Osteocyte (in vitro differentiated cells): ENCODE results near the gene DNAJC5. TPM values are rescaled to one million over a fixed set of nuclear protein-coding genes. Genes with fewer than 3 reads are reported as not detected.
"Not testable (repeated sequence)": the region's sequence is repeated elsewhere in the genome, so short reads cannot be mapped to it uniquely, and the experiment has no call there.

ENCODE experiments used
- DNase-seq: peaks from one replicate; pipeline ENCODE4 v3.0.0; 2021; ENCODE audit warnings: mixed read lengths; ENCODE audit not compliant: unreplicated experiment; ENCODE audit errors: extremely low spot score
- H3K27ac Mint-ChIP-seq: one replicate; pipeline ENCODE4 v1.8.0; 2021; ENCODE audit warnings: mild to moderate bottlenecking, mixed read lengths; ENCODE audit not compliant: unreplicated experiment
- H3K27me3 Mint-ChIP-seq: one replicate; pipeline ENCODE4 v1.8.0; 2021; ENCODE audit warnings: mixed read lengths; ENCODE audit not compliant: unreplicated experiment
- H3K36me3 Mint-ChIP-seq: one replicate; pipeline ENCODE4 v1.8.0; 2021; ENCODE audit warnings: mixed read lengths; ENCODE audit not compliant: unreplicated experiment
- H3K4me1 Mint-ChIP-seq: one replicate; pipeline ENCODE4 v1.8.0; 2021; ENCODE audit warnings: mixed read lengths; ENCODE audit not compliant: unreplicated experiment
- H3K4me3 Mint-ChIP-seq: one replicate; pipeline ENCODE4 v1.8.0; 2021; ENCODE audit warnings: mild to moderate bottlenecking, moderate library complexity, mixed read lengths; ENCODE audit not compliant: unreplicated experiment
- H3K9me3 Mint-ChIP-seq: one replicate; pipeline ENCODE4 v1.8.0; 2021; ENCODE audit warnings: mixed read lengths; ENCODE audit not compliant: unreplicated experiment
- CTCF ChIP-seq: fragments of 200-600 bp; sonication (generic); IDR thresholded peaks from 2 replicates; pipeline ENCODE4 v1.5.0; 2021; ENCODE audit warnings: antibody characterized with exemption, mild to moderate bottlenecking, moderate library complexity
- total RNA-seq: library from RNA; stranded (reverse); gene quantifications from 2 replicates; pipeline ENCODE4 v1.2.1, GENCODE V29; 2021

Gene DNAJC5
- total RNA-seq, 1 donor from 2014 or later = 41.2 TPM

- no peak for DNase-seq
- Mint-ChIP-seq H3K4me1 (peaks cover 20% of the 10 kb centered on the region), H3K27ac (no peak overlapping the region), H3K27me3 (no peaks in the 10 kb centered on the region), H3K9me3 (no peaks in the 10 kb centered on the region), H3K4me3 (no peak overlapping the region), H3K36me3 (no peaks in the 10 kb centered on the region)
- no peak for TF ChIP-seq CTCF
These were observed 46.7 kb upstream of the DNAJC5 start for GRCh38 chr20:63848003-63848911.

- no peak for DNase-seq
- no peak for TF ChIP-seq CTCF
- H3K27ac Mint-ChIP-seq = no peak overlapping the region
These were observed 44.0 kb upstream of the DNAJC5 start for GRCh38 chr20:63850689-63851547.

GRCh38 chr20:63851548-63851943, 43.4 kb upstream of the DNAJC5 start:
- not testable (repeated sequence) for H3K4me3 Mint-ChIP-seq, H3K9me3 Mint-ChIP-seq, DNase-seq, H3K36me3 Mint-ChIP-seq, H3K27me3 Mint-ChIP-seq, H3K27ac Mint-ChIP-seq
- peaks cover 24% of the 10 kb centered on the region for H3K4me1 Mint-ChIP-seq

More at GRCh38 chr20:63850689-63851547, 44.0 kb upstream of the DNAJC5 start:
- H3K4me1 Mint-ChIP-seq = peaks cover 25% of the 10 kb centered on the region
- H3K36me3 Mint-ChIP-seq = no peaks in the 10 kb centered on the region
- no peaks in the 10 kb centered on the region for H3K27me3 Mint-ChIP-seq
- H3K9me3 Mint-ChIP-seq = no peaks in the 10 kb centered on the region
- no peak overlapping the region for H3K4me3 Mint-ChIP-seq

GRCh38 chr20:63853733-63854068, 41.2 kb upstream of the DNAJC5 start:
- not testable (repeated sequence) for H3K27ac Mint-ChIP-seq, H3K9me3 Mint-ChIP-seq, H3K27me3 Mint-ChIP-seq, H3K4me3 Mint-ChIP-seq, H3K36me3 Mint-ChIP-seq, DNase-seq
- peaks cover 37% of the 10 kb centered on the region for H3K4me1 Mint-ChIP-seq

GRCh38 chr20:63854069-63854765, 40.7 kb upstream of the DNAJC5 start:
- Mint-ChIP-seq H3K27ac (no peak overlapping the region), H3K36me3 (no peaks in the 10 kb centered on the region), H3K4me3 (no peak overlapping the region), H3K27me3 (no peaks in the 10 kb centered on the region), H3K9me3 (no peaks in the 10 kb centered on the region), H3K4me1 (peaks cover 42% of the 10 kb centered on the region)
- TF ChIP-seq CTCF = no peak
- DNase-seq = no peak
